Myocyte (in vitro differentiated cells): Measurements from ENCODE around the gene MAT2B. TPM values are rescaled to one million over a fixed set of nuclear protein-coding genes. Genes with fewer than 3 reads are reported as not detected.

Experiments
- DNase-seq: peaks from one replicate; pipeline ENCODE4 v3.0.0-alpha.2; 2012; ENCODE audit warnings: low read depth
- polyA plus RNA-seq: library from polyadenylated mRNA; unstranded; fragments of >200 nt; gene quantifications from one replicate; pipeline ENCODE4 v1.2.1, GENCODE V29; 2012; ENCODE audit warnings: missing spikeins
- total RNA-seq: library from RNA; depleted of rRNA; stranded (reverse); fragments of >200 nt; gene quantifications from 2 replicates; pipeline ENCODE4 v1.2.3, GENCODE V29; 2014

The MAT2B gene
- 58.7 and 62.7 TPM in 2 replicates for total RNA-seq
- polyA plus RNA-seq = 51.3 TPM

DNA sequence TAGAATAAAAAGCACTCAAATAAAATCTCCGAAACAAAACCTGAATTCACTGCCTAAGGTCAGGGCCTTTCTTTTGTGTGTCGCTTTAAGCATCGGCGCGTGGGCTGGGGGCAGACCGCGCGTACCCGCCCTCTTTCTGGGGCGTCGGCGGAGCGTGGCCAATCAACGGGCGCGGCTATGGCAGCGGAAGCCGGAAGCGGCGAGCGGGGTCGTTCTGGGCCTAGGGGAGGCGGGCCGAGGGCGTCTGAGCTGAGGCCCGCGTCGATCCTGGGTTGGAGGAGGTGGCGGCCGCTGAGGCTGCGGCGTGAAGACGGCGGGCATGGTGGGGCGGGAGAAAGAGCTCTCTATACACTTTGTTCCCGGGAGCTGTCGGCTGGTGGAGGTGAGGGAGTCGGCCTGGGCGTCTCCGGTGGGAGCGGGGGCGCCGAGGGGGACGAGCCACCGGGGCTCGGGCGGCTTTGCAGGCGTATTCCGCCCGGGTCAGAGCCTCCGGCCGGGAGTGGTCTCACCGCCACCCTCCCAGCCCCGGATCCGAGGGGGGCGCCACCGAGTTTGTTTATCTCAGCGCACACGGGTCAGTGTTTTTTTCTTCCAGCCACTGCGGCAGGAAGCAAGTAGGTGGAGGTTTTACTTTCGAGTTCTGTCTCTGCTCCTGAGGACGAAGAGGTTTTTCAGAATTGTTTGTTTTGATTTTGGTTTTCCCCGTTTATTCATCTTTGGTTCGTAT, at the start of gene MAT2B:
TSS of gene MAT2B (plus strand) at position 252 of the 727 bp plus-strand sequence. CDS start at position 320, 68 bp downstream.
- DNase-seq = peak; percentile 96

- DNase-seq = no peak
These were observed 49.3 kb upstream of the MAT2B start for GRCh38 chr5:163456029-163456589.

DNA sequence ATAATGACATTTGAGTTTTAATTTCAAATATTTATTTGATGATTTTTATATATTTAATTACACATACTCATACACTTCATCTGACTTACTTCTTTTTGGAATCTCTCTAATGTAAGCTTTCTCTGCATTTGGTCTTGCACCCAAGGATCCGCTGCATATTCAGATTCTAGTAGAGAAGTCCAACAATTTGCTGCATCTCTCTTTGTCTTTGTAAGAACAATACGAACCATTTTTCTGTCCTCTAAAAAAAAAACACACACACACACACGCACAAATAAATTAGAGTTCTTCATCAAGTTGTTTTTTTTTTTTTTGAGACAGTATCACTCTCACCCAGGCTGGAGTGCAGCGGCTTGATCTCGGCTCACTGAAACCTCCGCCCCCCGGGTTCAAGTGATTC, 48.6 kb upstream of the MAT2B start:
- no peak for DNase-seq

- DNase-seq = no peak
These were observed 46.5 kb upstream of the MAT2B start for GRCh38 chr5:163458778-163459385.

- no peak for DNase-seq
These were observed 46.0 kb upstream of the MAT2B start for GRCh38 chr5:163459462-163459818.

- peak; percentile 99 for DNase-seq
These were observed 45.4 kb upstream of the MAT2B start, which contains the start of gene NUDCD2 for GRCh38 chr5:163459819-163460561. Gene NUDCD2, minus strand, starts transcription at chr5:163460102. Its CDS starts 52 bp downstream, at chr5:163460050.

GRCh38 chr5:163460562-163461171, 44.8 kb upstream of the MAT2B start, which contains the start of gene HMMR:
Gene HMMR, plus strand, starts transcription at chr5:163460632. Its CDS starts 61 bp downstream, at chr5:163460693.
- no peak for DNase-seq

GRCh38 chr5:163463063-163463435, 42.4 kb upstream of the MAT2B start:
- DNase-seq = no peak

GRCh38 chr5:163467682-163468081, 37.7 kb upstream of the MAT2B start:
- DNase-seq = no peak

- peak; percentile 44 for DNase-seq
These were observed 31.7 kb upstream of the MAT2B start for GRCh38 chr5:163473635-163474243.

DNA sequence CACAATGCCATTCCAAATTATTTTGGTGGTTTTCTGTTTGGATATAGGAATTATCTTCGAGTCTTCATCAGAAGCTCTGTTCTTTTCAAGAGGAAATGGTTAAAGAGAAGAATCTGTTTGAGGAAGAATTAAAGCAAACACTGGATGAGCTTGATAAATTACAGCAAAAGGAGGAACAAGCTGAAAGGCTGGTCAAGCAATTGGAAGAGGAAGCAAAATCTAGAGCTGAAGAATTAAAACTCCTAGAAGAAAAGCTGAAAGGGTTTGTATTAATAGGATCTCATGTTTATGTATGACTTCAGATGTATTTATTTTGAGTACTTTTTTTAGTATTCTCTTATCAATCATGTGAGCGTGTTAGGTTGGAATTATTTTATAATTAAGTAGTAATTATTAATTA, 30.0 kb upstream of the MAT2B start:
- no peak for DNase-seq

- no peak for DNase-seq
These were observed 27.1 kb upstream of the MAT2B start for GRCh38 chr5:163478126-163478981.

- DNase-seq = no peak
These were observed 26.5 kb upstream of the MAT2B start for GRCh38 chr5:163478982-163479271.

- DNase-seq = no peak
These were observed 16.2 kb upstream of the MAT2B start for GRCh38 chr5:163489055-163489744.

- no peak for DNase-seq
These were observed 15.7 kb upstream of the MAT2B start for GRCh38 chr5:163489745-163490075.

GRCh38 chr5:163496286-163496685, 9.1 kb upstream of the MAT2B start:
- no peak for DNase-seq

- DNase-seq = no peak
These were observed 8.1 kb upstream of the MAT2B start for GRCh38 chr5:163497315-163497714.

DNA sequence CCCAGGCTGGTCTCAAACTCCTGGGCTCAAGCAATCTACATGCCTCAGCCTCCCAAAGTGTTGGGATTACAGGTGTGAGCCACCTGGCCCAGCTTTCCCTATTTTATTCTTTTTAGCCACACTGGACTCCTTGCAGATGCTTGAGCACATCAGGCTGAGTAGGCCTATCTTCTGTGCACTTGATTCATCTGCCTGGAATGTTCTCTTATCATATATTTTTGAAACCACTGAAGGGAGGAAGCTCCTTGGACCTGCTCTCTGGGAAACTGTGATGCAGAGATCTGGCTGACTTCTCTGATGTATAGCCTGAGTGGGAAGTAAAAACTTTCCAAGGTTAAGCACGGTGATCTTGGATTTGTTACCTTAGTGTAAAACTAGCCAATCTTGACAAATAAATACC, 6.5 kb upstream of the MAT2B start:
- DNase-seq = no peak

GRCh38 chr5:163502521-163502920, 2.9 kb upstream of the MAT2B start:
- no peak for DNase-seq
